ENCODE measurements around the gene UNC119.

- TF ChIP-seq GTF2F1 (IDR thresholded peaks at IDR 0.05; ENCODE audit: low read length) (no peak), MED8 (CRISPR knock-in tag; IDR thresholded peaks at IDR 0.05; ENCODE audit: insufficient replicate concordance) (no peak), TAF1 (CRISPR knock-in tag; IDR thresholded peaks at IDR 0.05) (no peak), ZNF710 (CRISPR knock-in tag; IDR thresholded peaks at IDR 0.05; ENCODE audit: borderline replicate concordance) (no peak), ZNF576 (CRISPR knock-in tag; IDR thresholded peaks at IDR 0.05) (no peak), FOXP1 (IDR thresholded peaks at IDR 0.05) (no peak), FOXP1 (CRISPR knock-in tag; IDR thresholded peaks at IDR 0.05) (no peak), RAD21 (CRISPR knock-in tag; IDR thresholded peaks at IDR 0.05) (no peak), CTCF (CRISPR knock-in tag; IDR thresholded peaks at IDR 0.05) (no peak), MLX (CRISPR knock-in tag; IDR thresholded peaks at IDR 0.05) (no peak), YY1 (IDR thresholded peaks at IDR 0.05; ENCODE audit: insufficient read depth, insufficient replicate concordance, low read depth, low read length) (no peak), ZMYM3 (CRISPR knock-in tag; IDR thresholded peaks at IDR 0.05) (no peak)
These were observed 54.5 kb downstream of the UNC119 start for GRCh38 chr17:28497931-28498330.
